SKM-1 (cell line): Measurements from ENCODE around the gene RHBDF2.
A peak's percentile ranks its signal among the peaks of the same experiment; 100 is the strongest.

Experiments used
- DNase-seq: peaks from one replicate; lab custom pipeline; 2025; ENCODE audit not compliant: unreplicated experiment; lab: John Stamatoyannopoulos, UW

RHBDF2 gene

GRCh38 chr17:76467366-76467765, 33.9 kb downstream of the RHBDF2 start, which contains the start of gene AANAT:
Gene AANAT (plus strand): TSS chr17:76467603. CDS start chr17:76468747, 1,144 bp downstream.
- no peak for DNase-seq

DNA sequence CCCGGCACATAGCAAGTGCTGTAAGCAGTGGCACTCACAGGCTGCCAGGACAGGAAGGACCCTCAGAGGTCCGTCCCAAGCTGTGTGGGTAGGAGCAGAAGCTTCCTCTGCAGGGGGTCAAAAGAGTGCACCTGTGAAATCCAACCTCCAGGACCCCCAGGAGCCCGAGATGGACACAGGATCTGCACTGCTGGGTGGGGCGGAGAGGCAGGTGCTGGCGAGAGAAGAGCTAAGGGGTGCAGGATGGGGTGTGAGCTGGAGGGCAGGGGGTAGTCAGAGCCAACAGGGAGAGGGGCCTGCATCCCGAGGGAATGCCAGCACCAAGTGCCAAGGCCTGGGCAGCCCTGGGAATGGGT, 34.5 kb downstream of the RHBDF2 start:
- DNase-seq, result no peak

- no peak for DNase-seq
Observed at GRCh38 chr17:76462556-76463290, 38.5 kb downstream of the RHBDF2 start.

- DNase-seq, result no peak
Observed at GRCh38 chr17:76461765-76462555, 39.3 kb downstream of the RHBDF2 start.

DNA sequence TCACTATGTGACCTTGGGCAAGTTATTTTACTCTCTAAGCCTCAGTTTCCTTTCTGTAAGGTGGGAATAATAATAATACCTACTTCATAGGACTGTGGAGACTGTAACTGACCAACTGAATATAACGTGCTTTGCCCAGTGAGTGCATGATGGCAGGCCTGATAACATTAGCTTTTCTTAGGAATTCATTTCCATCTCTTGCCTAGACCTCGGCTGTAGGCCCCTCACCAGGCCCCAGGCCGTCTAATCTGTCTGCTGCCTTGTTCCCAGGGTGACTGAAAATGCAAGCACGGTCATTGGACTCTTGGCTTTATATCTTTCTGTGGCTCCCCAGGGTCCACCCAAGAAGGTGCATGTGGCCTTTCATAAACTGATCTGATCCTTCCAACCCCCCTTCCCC, 41.5 kb downstream of the RHBDF2 start:
- no peak for DNase-seq

DNA sequence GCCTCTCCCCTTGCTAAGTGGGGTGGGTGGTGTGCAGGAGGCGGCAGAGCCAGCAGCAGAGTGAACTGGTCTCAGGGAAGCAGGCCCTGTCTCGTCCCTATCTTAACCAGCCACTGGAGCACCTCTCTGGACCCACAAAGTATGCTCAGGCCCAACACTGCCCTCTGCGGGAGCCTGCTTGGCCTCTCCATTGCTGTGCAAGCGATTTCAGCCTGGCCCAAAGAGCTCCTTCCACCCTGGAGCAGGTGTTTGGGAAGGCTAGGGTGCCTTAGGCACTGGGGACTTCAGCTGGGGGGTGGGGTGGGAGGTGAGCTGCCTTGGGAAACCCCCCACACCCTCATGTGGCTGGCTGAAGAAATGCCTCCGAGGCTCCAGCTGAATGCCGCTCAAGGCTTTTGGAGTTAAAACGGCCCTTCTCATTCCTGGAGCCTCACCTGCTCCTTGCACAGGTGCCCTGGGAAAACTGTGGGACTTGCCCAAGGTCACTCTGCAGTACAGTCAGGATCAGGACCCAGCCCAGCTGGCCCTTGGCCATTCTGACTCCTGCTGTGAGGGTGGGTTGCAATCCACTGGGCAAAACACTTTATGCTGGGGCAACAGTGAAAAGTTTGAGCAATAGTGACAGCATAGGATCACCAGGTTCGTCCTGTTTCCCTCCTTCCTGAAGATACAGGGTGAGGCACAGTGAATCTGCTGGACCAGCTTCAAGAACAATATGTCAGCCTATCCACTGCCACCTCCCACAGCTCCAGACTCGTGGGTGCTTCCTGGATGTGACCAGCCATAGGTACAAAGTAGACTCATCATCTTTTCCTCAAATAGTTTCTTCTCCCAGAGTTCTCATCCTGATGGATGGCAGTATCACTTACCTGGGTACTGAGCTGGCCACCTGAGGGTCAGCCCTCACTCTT, 42.4 kb downstream of the RHBDF2 start:
- no peak for DNase-seq

DNA sequence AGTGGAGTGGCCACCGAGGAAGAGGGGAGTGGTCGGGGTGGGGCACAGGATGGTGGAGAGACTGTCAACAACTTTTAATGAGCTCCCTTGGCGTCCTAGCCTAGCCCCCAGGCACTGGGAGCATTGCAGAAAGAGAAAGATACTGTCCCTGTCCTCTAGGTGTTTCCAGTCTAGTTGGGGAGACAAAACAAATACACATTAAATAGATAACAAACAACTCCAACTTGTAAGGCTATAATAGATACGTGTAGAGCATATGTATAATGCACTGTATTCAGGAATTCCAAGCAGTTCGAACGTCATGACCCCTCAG, 47.8 kb downstream of the RHBDF2 start:
- DNase-seq, result no peak

- DNase-seq, result peak; percentile 69
Observed at GRCh38 chr17:76452660-76453430, 48.4 kb downstream of the RHBDF2 start, which contains the start of gene UBE2O. Gene UBE2O (minus strand): TSS chr17:76453152. CDS start chr17:76453141, 11 bp downstream.

DNA sequence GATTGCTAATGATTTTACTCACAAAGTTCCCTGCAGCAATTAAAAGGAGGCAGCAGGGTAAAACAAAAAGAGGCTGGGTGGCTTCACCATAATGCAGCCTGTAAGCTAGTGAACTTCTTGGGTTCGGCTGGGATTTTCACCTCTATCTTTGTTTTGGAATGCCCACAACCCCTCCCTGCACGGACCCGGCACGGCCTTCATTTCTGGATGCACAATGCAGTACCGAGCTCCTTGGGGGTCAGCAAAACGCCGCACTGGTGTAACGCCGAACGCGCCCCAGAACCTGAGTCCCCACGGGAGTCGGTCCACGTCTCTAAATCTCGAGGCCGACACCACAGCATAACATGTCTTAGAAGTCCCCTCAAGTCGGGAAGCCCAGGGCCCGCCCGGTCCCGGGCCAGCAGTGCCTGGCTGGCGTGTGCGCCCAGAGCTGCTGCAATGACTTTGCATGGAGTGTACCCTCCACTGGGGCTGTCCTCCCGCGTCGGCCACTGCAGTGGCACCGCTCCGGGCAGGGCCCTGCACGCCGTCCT, 49.0 kb downstream of the RHBDF2 start:
- no peak for DNase-seq

GRCh38 chr17:76451506-76451905, 49.7 kb downstream of the RHBDF2 start:
- DNase-seq, result no peak

- no peak for DNase-seq
Observed at GRCh38 chr17:76449126-76449525, 52.1 kb downstream of the RHBDF2 start.

- no peak for DNase-seq
Observed at GRCh38 chr17:76447931-76448652, 53.1 kb downstream of the RHBDF2 start.

GRCh38 chr17:76446449-76447231, 54.6 kb downstream of the RHBDF2 start:
- no peak for DNase-seq

DNA sequence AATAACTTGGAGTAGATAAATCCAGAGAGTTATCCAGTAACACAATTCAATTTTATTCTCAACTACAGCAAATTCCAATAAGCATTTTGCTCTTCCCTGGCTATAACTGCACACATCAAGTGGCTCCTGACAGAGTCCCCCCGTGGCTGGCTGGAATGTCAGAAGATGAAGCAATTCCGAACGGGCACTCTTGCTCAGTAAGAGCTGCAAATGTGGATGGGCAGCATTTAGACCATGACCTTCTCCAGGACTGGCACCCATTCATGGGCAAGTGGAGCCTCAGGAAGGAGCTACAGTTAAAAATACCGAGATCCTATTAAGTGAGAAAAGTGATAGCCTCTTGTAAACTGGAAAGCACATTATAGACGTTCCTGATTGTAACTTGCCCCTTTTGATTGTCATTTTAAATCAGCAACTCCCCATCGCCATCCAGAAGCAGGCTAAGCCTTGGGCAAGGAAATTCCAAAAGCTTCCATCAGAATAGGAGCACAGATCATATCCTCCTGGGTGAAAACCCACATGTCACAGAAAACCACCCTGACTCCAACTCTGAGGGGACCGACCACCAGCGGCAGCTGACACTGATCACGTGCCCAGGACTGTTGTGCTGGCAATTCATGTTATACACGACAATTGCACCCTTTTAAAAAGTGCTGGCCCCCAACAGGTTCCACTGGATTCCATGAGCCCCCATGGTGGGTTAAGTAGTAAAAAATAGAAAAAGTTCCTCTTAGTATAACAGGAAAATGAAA, 55.4 kb downstream of the RHBDF2 start:
- DNase-seq, result no peak

- no peak for DNase-seq
Observed at GRCh38 chr17:76444518-76445311, 56.5 kb downstream of the RHBDF2 start.

GRCh38 chr17:76442341-76443338, 58.6 kb downstream of the RHBDF2 start:
- DNase-seq, result no peak
